Measurements from ENCODE around the gene AKAP8. TPM values are rescaled to one million over a fixed set of nuclear protein-coding genes. Genes with fewer than 3 reads are reported as not detected.
A peak's percentile ranks its signal among the peaks of the same experiment; 100 is the strongest.

Gene AKAP8
- total RNA-seq, 1 donor from 2014 or later, result 37.2 TPM

DNA sequence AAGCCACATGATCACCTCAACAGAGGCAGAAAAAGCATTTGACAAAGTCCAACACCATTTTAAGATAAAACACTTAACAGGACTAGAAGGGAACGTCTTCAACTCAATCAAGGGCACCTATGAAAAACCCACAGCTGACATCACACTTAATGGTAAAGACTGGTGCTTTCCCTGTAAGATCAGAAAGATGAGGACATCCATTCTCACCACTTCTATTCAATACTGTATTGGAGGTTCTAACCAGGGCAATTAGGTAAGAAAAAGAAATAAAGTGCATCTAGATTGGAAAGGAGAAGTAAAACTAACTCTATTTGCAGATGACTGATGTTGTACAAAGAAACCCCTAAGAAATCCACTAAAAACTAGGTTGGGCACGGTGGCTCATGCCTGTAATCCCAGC, 11.2 kb upstream of the AKAP8 start:
- TF ChIP-seq, protein P1, sequence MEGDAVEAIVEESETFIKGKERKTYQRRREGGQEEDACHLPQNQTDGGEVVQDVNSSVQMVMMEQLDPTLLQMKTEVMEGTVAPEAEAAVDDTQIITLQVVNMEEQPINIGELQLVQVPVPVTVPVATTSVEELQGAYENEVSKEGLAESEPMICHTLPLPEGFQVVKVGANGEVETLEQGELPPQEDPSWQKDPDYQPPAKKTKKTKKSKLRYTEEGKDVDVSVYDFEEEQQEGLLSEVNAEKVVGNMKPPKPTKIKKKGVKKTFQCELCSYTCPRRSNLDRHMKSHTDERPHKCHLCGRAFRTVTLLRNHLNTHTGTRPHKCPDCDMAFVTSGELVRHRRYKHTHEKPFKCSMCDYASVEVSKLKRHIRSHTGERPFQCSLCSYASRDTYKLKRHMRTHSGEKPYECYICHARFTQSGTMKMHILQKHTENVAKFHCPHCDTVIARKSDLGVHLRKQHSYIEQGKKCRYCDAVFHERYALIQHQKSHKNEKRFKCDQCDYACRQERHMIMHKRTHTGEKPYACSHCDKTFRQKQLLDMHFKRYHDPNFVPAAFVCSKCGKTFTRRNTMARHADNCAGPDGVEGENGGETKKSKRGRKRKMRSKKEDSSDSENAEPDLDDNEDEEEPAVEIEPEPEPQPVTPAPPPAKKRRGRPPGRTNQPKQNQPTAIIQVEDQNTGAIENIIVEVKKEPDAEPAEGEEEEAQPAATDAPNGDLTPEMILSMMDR (IDR thresholded peaks at IDR 0.05), result no peak
- peaks cover 67% of the 10 kb centered on the region for H3K36me3 ChIP-seq
- no peaks in the 10 kb centered on the region for H3K4me1 ChIP-seq
- DNase-seq (no peak), ATAC-seq (no peak)
- no peak overlapping the region for H3K27ac ChIP-seq
- intact Hi-C loops (cut with DNase I), result no loop called here
- no peaks in the 10 kb centered on the region for H3K27me3 ChIP-seq (ENCODE audit: low read depth)
- H3K4me3 ChIP-seq, result no peak overlapping the region
- H3K9me3 ChIP-seq, result no peaks in the 10 kb centered on the region

DNA sequence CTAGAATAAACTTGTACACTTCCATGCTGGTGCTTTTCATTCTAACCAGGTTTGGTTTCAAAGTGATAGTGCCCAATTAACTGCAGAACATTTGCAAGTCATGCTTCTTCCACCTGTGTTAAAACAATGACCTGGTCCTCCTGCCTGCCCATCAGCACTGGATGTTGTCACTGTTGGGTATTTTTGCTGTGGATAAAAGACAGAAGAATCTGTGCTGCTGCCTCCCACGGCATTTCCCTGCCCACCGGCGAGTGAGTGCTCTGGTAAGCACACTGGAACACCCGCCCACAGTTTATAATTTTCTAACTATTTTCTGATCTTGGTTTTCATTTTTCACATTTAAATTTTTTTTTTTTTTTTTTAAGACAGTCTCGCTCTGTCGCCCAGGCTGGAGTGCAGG, 2.3 kb upstream of the AKAP8 start:
- no peaks in the 10 kb centered on the region for H3K9me3 ChIP-seq
- intact Hi-C loops (cut with DNase I), result no loop called here
- H3K4me1 ChIP-seq, result peaks cover 19% of the 10 kb centered on the region
- H3K27ac ChIP-seq, result no peak overlapping the region
- no peak overlapping the region for H3K4me3 ChIP-seq
- TF ChIP-seq, protein P1 (IDR thresholded peaks at IDR 0.05), result no peak
- ATAC-seq (no peak), DNase-seq (no peak)
- no peaks in the 10 kb centered on the region for H3K36me3 ChIP-seq
- no peaks in the 10 kb centered on the region for H3K27me3 ChIP-seq (ENCODE audit: low read depth)

DNA sequence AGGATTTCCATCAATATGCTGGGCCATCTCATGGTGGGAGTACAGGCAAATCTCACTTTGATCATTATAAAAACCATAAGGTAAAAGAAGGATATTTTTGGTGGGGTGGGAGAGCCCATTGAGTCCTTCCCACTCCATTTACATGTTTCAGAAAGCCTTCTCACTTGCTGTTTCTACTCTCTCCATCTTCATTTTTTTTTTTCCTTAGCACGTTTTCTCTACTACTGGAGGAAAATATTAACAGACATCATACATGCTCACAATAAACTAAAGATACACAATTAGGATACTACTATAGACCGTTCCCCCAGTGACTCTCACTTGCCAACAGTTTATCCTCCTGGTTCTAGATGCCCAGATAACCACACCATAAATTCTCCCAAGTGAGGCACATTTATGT, 1.8 kb upstream of the AKAP8 start:
- no peak for DNase-seq
- intact Hi-C loops (cut with DNase I), result no loop called here
- Histone ChIP-seq H3K27me3 (ENCODE audit: low read depth) (no peaks in the 10 kb centered on the region), H3K4me3 (no peak overlapping the region), H3K4me1 (peaks cover 24% of the 10 kb centered on the region), H3K36me3 (no peaks in the 10 kb centered on the region), H3K9me3 (no peaks in the 10 kb centered on the region), H3K27ac (no peak overlapping the region)
- TF ChIP-seq, protein P1 (IDR thresholded peaks at IDR 0.05), result no peak
- ATAC-seq, result no peak

DNA sequence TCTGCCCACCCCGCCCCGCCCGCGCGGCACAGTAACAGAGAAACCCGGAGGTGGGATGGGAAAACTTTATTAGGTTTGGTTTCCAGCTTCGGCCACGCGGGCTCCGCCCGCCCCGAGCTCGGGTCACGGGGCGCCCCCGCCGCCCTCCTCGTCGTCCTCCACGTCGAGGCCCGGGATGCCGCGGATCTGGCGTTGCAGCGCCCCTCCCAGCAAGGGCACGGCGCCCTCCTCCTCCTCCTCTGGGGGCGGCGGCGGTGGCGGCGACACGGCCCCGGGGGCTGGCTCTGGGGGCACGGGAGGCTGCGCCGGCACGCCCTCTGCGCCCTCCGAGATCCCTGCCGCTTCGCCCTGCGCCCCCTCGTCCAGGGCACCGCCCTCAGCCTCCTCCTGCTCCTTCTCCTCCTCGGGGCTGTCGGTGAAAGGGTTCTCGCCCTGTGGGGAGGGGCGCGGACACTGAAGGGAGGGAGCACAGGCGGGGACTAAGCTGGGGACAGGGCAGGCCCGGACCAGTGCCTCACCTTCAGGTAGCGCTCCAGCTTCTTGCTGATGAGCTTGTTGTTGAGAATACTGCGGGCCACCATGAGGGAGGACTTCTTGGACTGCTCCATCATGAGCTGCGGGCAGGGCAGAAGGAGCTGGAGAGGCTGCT, 536 bp upstream of the AKAP8 start:
- DNase-seq, result no peak
- Histone ChIP-seq H3K27me3 (ENCODE audit: low read depth) (no peaks in the 10 kb centered on the region), H3K9me3 (no peaks in the 10 kb centered on the region), H3K27ac (peak overlapping the region; percentile 99), H3K4me3 (peak overlapping the region; percentile 91), H3K36me3 (no peaks in the 10 kb centered on the region), H3K4me1 (peaks cover 30% of the 10 kb centered on the region)
- TF ChIP-seq, protein P1 (IDR thresholded peaks at IDR 0.05), result no peak
- ATAC-seq, result peak; percentile 25 to 40
- intact Hi-C loops (cut with DNase I), result no loop called here

DNA sequence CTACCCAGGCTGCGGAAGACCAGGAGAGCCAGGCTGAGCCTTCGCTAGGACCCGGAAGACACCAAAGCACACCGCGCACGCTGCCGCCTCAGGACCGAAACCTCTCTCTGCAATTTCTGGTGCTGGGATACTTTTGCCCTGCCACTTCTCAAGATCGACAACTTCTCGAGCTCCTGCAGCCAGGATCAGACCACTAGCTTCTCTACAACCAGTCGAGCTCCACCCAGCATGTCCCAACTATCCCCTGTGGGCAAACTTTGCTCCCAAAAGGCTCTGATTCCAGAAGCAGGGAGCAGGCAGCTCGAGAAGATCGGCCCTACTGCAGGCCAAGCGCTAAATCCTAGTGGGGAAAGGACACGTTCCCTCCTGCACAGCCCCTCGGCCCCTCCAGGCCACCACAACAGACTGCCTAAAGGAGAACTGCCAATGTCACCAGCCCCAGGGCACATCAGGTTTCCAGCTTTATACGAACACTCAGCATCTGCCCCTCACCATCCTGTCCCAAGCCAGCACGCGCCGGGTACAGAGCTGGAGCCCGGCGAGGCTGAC, 979 bp downstream of the AKAP8 start:
- intact Hi-C loops (cut with DNase I), result no loop called here

More for the DNA sequence above, 979 bp downstream of the AKAP8 start:
- peak overlapping the region; percentile 91 for H3K4me3 ChIP-seq
- peak; percentile 27 to 40 for ATAC-seq
- H3K9me3 ChIP-seq, result no peaks in the 10 kb centered on the region
- H3K27ac ChIP-seq, result peak overlapping the region; percentile 99
- H3K4me1 ChIP-seq, result peaks cover 42% of the 10 kb centered on the region
- no peaks in the 10 kb centered on the region for H3K27me3 ChIP-seq (ENCODE audit: low read depth)
- peaks cover 13% of the 10 kb centered on the region for H3K36me3 ChIP-seq
- DNase-seq, result peak; percentile 70
- TF ChIP-seq, protein P1 (IDR thresholded peaks at IDR 0.05), result no peak
